ENCODE data around the gene TMEM163. TPM values are rescaled to one million over a fixed set of nuclear protein-coding genes. Genes with fewer than 3 reads are reported as not detected.

Gene TMEM163
- total RNA-seq, 1 donor from 2014 or later, result 2.4 TPM

GRCh38 chr2:134408791-134409190 lies 310.0 kb downstream of the TMEM163 start:
- no peak for DNase-seq (ENCODE audit: low read depth)
- no peaks in the 10 kb centered on the region for H3K27me3 ChIP-seq (ENCODE audit: control insufficient read depth, insufficient read depth, low read length)

GRCh38 chr2:134408386-134408785 lies 310.4 kb downstream of the TMEM163 start:
- H3K4me3 ChIP-seq (ENCODE audit: low read depth, low read length), result no peak overlapping the region
- DNase-seq (ENCODE audit: low read depth), result no peak
- TF ChIP-seq CTCF (IDR thresholded peaks at IDR 0.05; ENCODE audit: insufficient read depth, low read length, poor library complexity, severe bottlenecking), result no peak

More at GRCh38 chr2:134408791-134409190, 310.0 kb downstream of the TMEM163 start:
- Histone ChIP-seq H3K4me3 (ENCODE audit: low read depth, low read length) (no peak overlapping the region), H3K36me3 (ENCODE audit: control insufficient read depth, insufficient read depth, low read length) (no peaks in the 10 kb centered on the region)
- TF ChIP-seq CTCF (IDR thresholded peaks at IDR 0.05; ENCODE audit: insufficient read depth, low read length, poor library complexity, severe bottlenecking), result no peak

GRCh38 chr2:134407154-134407890 lies 311.5 kb downstream of the TMEM163 start:
- no peak for DNase-seq (ENCODE audit: low read depth)
- no peaks in the 10 kb centered on the region for H3K36me3 ChIP-seq (ENCODE audit: control insufficient read depth, insufficient read depth, low read length)
- no peak overlapping the region for H3K4me3 ChIP-seq (ENCODE audit: low read depth, low read length)
- no peak for TF ChIP-seq CTCF (IDR thresholded peaks at IDR 0.05; ENCODE audit: insufficient read depth, low read length, poor library complexity, severe bottlenecking)
- no peaks in the 10 kb centered on the region for H3K27me3 ChIP-seq (ENCODE audit: control insufficient read depth, insufficient read depth, low read length)

More at GRCh38 chr2:134408386-134408785, 310.4 kb downstream of the TMEM163 start:
- Histone ChIP-seq H3K36me3 (ENCODE audit: control insufficient read depth, insufficient read depth, low read length) (no peaks in the 10 kb centered on the region), H3K27me3 (ENCODE audit: control insufficient read depth, insufficient read depth, low read length) (no peaks in the 10 kb centered on the region)

- DNase-seq (ENCODE audit: low read depth), result no peak
- H3K27me3 ChIP-seq (ENCODE audit: control insufficient read depth, insufficient read depth, low read length), result no peaks in the 10 kb centered on the region
- no peak overlapping the region for H3K4me3 ChIP-seq (ENCODE audit: low read depth, low read length)
- H3K36me3 ChIP-seq (ENCODE audit: control insufficient read depth, insufficient read depth, low read length), result no peaks in the 10 kb centered on the region
- TF ChIP-seq CTCF (IDR thresholded peaks at IDR 0.05; ENCODE audit: insufficient read depth, low read length, poor library complexity, severe bottlenecking), result no peak
These were observed 312.1 kb downstream of the TMEM163 start for GRCh38 chr2:134406736-134407135.

- no peak for TF ChIP-seq CTCF (IDR thresholded peaks at IDR 0.05; ENCODE audit: insufficient read depth, low read length, poor library complexity, severe bottlenecking)
- Histone ChIP-seq H3K27me3 (ENCODE audit: control insufficient read depth, insufficient read depth, low read length) (no peaks in the 10 kb centered on the region), H3K36me3 (ENCODE audit: control insufficient read depth, insufficient read depth, low read length) (no peaks in the 10 kb centered on the region), H3K4me3 (ENCODE audit: low read depth, low read length) (no peak overlapping the region)
- no peak for DNase-seq (ENCODE audit: low read depth)
These were observed 312.5 kb downstream of the TMEM163 start for GRCh38 chr2:134406311-134406710.

Other genes with a start within 250 kb of the TMEM163 start
- gene ACMSD, start 119.6 kb upstream of the TMEM163 start, total RNA-seq, result not detected in 2 replicates
- 16.8 and 19.2 TPM in 2 replicates for gene CCNT2, start 199.8 kb upstream of the TMEM163 start, total RNA-seq

All from kidney epithelial cell (primary cell).